GM19025 (cell line): ENCODE data around the gene DRG2.

Experiments used
- ATAC-seq: cut with Tn5 transposase; IDR thresholded peaks from one replicate; pipeline ENCODE4 v1.9.1; 2021; ENCODE audit warnings: mild to moderate bottlenecking, low read depth, moderate library complexity; ENCODE audit not compliant: unreplicated experiment

Gene DRG2

DNA sequence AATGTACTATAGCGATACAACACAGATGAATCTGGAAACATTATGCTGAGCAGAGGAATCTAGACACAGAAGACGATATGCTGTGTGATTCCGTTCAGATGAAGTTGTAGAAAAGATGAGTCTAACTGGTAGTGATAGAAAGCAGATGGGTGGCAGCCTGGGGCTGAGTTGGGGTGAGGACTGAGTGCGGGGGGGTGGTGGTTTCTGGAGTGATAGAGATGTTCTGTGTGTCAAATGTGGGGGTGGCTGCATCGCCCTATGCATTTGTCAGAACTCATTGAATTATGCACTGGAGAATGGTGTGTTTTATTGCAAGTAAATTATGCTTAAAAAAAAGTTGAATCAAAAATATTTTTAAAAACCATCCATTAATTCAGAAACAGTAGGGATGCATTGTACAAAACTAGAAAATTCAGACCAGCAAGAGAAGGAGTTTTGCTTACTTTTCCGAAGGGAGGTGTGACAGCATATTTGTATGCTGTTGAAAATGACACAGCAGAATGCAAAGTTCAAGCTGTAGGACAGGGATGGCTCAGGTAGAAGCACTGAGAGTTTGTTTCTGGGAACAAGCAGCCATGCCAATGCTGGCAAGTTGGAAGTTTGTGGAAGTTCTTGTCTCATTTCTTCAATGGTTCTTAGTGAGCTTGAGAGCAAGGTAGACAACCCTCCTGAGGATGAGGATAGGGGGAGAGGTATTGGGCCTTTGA, 13.0 kb upstream of the DRG2 start:
- no peak for ATAC-seq

DNA sequence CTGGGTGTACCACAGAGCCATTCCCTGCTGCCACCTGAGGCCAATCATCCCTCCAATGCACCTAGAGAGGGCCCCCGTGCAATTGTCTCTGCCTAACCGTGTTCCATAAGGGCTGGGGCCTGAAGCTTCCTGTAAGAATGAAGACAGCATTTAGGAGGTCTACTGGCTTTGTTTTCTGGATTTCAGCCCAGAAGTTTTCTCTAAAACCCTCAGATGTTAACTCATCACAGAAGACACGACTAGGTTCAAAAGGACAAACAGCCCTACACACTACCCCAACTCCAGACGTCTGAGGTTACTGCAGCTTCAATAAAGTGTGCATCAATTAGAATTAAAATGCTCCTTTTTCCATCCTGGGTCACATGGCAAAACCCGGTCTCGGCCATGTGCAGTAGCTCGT, 10.8 kb upstream of the DRG2 start:
- no peak for ATAC-seq

DNA sequence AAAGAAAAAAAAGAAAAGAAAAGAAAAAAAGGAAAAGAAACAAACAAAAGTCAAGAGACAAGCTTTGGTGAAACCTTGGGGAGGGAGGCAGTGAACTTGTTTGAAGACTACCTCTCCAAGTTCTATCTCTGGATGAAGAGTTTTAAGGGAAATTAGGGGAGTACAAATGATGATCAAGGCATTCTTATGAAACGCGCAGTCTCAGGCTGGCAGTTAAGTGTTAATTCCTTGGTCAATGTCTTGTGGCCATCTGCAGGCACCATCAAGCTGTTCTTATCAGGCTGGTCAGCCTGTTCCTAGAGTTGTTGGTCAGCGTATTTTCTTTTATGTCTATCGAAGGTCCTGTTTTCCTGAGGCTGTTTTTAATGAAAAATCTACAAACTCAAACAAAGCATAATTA, 8.2 kb upstream of the DRG2 start:
- no peak for ATAC-seq

- ATAC-seq: no peak
Observed at GRCh38 chr17:18084256-18084655, 3.5 kb upstream of the DRG2 start.

GRCh38 chr17:18089613-18090012, 1.9 kb downstream of the DRG2 start:
- ATAC-seq: no peak

GRCh38 chr17:18093616-18094408, 6.1 kb downstream of the DRG2 start:
- no peak for ATAC-seq

DNA sequence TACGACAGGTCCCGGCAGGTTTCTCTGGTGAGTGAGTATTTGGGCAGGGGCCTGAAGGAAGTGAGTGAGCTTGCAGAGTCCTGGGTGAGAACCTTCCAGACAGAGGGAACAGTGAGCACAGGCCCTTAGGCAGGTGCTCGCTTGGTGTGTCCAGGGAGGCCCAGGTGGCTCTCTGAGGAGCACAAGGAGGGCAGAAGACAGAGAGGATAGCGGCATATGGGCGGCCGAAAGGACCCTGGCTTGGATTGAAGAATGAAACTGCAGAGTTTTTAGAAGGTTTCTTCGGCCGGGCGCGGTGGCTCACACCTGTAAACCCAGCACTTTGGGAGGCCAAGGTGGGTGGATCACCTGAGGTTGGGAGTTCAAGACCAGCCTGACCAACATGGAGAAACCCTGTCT, 6.7 kb downstream of the DRG2 start:
- ATAC-seq: no peak

DNA sequence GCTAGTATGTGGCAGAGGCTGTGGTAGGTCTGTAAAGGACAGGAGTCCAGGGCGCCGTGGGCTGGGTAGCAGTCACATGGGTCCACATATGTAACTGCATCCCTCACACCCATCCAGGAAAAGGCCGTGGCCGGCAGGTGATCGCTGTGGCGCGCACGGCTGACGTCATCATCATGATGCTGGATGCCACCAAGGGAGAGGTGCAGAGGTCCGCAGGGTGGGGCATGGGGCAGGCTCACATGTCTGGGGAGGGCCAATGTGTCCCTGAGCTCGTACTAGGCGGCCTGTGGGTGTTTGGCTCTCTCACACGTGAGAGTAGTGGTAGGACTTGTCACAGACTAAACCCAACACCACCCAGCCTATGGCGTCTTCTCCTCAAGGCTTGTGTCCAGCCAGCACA, 11.8 kb downstream of the DRG2 start:
- no peak for ATAC-seq

DNA sequence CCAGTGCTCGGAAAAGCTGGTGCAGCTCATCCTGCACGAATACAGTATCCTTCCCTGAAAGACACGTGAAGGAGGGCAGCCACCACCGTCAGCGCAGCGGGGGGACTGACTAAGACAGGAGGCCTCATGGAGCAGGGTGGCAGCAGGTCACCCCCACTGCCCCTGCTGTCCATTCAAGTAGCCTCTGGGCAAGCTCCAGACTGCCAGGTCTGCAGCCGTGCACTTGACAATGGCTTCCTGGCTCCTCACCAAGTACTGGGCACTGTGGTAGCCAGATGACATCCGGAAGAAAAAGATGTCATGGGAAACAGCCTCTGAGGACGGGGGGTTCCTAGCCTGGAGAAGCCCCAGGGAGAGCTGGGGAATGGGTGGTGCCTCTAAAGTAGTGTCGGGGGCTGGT, 12.9 kb downstream of the DRG2 start:
- no peak for ATAC-seq

DNA sequence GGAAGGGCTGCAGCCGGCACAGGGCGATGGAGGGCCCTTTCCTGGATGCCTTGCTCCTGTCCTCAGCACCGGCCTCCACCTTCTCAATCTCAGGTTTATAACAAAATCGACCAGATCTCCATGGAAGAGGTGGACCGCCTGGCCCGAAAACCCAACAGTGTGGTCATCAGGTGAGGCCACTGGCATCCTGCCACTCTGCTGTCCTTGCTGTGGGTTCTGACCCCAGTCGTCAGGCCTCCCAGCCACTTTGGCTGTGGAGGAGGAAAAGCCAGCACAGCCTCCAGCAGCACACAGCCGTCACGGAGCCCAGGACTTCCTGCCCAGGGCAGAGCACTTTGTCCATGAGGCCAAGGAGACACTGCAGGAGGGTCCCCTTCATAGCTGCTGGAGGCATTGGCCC, 14.1 kb downstream of the DRG2 start:
- no peak for ATAC-seq

DNA sequence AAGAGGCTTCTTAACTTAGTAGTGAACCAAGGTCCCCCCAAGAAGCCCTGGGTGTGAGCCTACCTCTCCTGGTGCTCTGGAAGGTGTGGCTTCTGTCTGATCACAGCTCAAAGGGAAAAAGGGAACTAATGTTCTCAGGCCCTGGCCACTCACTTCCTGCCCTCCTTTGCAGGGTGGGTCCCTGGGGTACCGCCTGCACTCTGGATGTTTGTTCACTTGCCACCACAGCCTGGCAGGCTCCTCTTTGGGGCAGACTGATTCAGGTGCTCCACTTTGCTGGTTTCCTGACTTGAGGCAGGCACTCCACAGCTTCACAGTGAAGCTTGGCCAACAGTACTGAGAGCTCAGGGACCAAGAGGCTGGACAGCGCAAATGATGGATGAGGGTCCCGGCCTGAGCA, 14.9 kb downstream of the DRG2 start:
- no peak for ATAC-seq

DNA sequence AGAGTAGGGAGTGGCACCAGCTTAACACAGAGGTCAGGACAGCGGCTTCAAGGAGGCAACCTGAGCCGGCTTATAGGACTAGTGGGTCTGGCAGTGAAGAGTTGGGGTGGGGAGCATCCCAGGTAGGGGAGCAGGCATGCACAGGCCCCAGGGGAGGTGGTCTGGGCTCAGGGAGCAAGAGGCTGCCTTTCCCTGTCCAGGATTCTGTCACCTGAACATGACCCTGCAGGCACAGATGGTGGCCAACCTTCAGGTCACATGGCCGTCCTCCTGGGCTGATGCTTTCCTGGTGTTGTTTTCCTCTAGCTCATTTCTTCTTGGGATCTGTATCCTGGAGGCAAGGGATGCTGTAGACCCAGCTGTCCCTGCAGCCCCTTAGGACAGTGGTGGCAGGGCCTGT, 17.3 kb downstream of the DRG2 start:
- ATAC-seq: no peak

- ATAC-seq: no peak
Observed at GRCh38 chr17:18105595-18105994, 17.8 kb downstream of the DRG2 start.

DNA sequence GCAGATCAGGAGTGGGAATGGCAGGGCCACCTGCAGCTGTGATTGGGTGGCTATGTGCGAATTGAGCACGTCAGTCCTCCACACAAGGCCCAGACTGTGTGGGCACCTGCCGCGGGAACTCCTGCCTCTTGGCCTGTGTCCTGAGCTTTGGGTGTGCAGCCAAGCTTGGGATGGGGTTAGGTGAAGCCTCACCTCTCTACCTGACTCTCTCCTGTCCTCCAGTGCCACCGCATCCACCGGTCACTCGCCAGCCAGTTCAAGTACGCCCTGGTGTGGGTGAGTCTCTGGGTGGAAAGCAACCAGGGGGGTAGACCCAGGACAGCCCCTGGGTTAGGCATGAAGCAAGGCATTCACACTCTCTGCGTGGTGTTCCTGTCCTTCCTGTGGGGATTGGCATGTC, 18.5 kb downstream of the DRG2 start:
- ATAC-seq: no peak

GRCh38 chr17:18107061-18107790, 19.5 kb downstream of the DRG2 start:
- no peak for ATAC-seq

- no peak for ATAC-seq
Observed at GRCh38 chr17:18107971-18108370, 20.2 kb downstream of the DRG2 start.

- ATAC-seq: no peak
Observed at GRCh38 chr17:18108401-18109312, 20.9 kb downstream of the DRG2 start, which contains the start of gene MYO15A. Gene MYO15A (plus strand): TSS chr17:18108756. CDS start chr17:18118801, 10,045 bp downstream.

DNA sequence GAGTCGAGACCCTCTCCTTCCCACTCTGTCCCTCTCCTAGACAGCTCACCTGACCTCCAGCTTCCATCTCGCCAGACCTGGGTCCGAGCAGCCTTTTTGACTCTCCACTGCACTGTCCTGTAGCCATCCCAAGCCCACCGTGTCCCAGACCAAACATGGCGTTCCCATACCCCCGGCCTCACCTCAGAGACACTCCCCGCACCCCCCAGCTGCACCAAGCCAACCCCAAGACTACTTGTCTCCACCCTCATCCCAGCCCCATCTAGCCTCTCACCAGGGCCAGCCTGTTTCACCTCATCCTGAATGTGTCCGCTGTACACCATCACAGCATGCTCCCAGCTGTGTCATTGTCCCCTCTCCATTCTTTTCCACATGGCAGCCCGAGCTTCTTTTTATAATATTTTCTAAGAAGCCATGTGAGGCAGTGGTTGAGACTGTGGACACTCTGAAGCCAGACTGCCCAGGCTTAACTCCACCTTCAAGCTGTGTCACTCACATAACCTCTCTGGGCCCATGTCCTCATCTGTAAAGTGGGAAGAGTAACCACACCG, 22.3 kb downstream of the DRG2 start:
- no peak for ATAC-seq

- no peak for ATAC-seq
Observed at GRCh38 chr17:18110636-18111145, 22.9 kb downstream of the DRG2 start.
